Measurements from ENCODE around the gene MARCHF9.
A peak's percentile ranks its signal among the peaks of the same experiment; 100 is the strongest.

Gene MARCHF9

DNA sequence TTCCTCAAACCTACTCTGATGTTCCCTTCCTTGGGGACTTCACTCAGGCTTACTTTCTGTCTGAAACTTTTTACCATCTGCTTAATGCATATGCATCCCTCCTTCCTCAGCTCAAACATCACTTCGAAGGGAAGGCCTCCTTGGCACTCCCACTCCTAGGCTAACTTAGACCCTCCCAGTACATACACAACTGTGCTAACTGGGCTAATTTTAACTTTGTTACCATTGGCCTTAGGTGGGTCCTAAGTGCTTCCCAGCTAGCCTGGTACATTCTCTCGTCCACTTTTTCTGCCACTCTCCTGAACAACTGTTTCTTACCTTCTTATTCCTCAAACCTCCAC, 21.3 kb downstream of the MARCHF9 start:
- Mint-ChIP-seq H3K4me3 (no peak overlapping the region), H3K27ac (no peak overlapping the region), H3K9me3 (no peaks in the 10 kb centered on the region), H3K36me3 (peaks cover 26% of the 10 kb centered on the region), H3K4me1 (peaks cover 39% of the 10 kb centered on the region)
- ATAC-seq (no peak), DNase-seq (ENCODE audit: low spot score in 2 of 2) (no peak)

DNA sequence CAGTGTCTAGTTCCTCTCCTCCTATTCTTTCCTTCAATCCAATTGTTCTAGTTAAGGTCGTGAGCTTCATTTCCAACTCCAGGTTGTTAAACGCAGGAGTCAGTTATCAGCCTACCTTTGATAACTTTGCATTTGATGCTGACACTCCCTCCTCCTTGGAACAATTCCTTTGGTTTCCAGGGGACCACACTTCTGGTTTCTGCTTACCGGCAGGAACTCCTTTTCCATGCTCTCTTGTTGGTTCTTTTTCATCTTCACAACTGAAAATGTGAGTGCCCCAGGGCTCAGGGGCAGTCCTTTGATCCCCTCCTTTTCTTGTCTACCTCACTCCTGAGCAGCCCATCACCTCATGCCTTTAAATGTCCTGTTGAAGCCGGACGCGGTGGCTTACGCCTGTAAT, 22.5 kb downstream of the MARCHF9 start:
- no peaks in the 10 kb centered on the region for H3K9me3 Mint-ChIP-seq
- DNase-seq (ENCODE audit: low spot score in 2 of 2) (no peak), ATAC-seq (no peak)
- no peak overlapping the region for H3K27ac Mint-ChIP-seq
- H3K4me1 Mint-ChIP-seq, result peaks cover 41% of the 10 kb centered on the region
- peaks cover 16% of the 10 kb centered on the region for H3K36me3 Mint-ChIP-seq
- H3K4me3 Mint-ChIP-seq, result no peak overlapping the region

DNA sequence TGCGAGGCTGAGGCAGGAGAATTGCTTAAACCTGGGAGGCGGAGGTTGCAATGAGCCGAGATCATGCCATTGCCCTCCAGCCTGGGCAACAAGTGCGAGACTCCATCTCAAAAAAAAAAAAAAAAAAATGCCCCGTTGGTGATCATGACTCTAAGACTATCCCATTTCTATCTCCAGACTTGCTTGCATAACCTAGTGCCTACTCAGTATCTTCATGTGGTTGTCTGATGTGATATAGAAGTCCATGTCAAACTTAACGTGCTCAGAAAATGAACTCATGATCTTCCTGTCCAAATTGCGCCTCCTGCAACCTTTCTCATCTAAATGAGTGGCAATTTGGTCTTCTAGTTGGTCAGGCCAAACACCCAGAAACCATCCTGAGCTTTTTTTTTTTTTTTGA, 23.0 kb downstream of the MARCHF9 start:
- Mint-ChIP-seq H3K4me3 (no peak overlapping the region), H3K4me1 (peaks cover 43% of the 10 kb centered on the region), H3K36me3 (peaks cover 22% of the 10 kb centered on the region), H3K27ac (no peak overlapping the region), H3K9me3 (no peaks in the 10 kb centered on the region)
- DNase-seq (ENCODE audit: low spot score in 2 of 2) (no peak), ATAC-seq (no peak)

DNA sequence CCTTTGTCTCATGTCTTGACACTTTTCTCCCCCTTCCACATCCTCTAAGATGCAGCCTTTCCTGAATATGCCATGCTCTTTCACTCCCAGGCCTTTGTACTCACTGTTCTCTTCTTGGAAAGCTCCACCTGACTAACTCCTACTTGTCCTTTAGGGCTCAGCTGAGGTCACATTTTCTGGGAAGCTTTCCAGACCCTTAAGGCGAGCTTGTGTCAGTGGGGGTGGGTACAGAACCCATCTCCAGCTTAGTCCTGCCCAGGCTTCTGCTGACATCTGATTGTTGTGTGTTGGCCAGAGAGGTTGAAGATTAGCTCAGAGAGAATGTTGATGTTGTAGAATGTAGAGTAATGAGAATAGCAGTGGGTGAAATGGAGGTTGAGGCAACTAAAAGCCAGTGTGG, 24.8 kb downstream of the MARCHF9 start:
- no peak for DNase-seq (ENCODE audit: low spot score in 2 of 2)
- Mint-ChIP-seq H3K4me3 (no peak overlapping the region), H3K9me3 (no peaks in the 10 kb centered on the region), H3K27ac (peak overlapping the region; percentile 95), H3K4me1 (peaks cover 49% of the 10 kb centered on the region), H3K36me3 (peaks cover 37% of the 10 kb centered on the region)
- ATAC-seq, result no peak

DNA sequence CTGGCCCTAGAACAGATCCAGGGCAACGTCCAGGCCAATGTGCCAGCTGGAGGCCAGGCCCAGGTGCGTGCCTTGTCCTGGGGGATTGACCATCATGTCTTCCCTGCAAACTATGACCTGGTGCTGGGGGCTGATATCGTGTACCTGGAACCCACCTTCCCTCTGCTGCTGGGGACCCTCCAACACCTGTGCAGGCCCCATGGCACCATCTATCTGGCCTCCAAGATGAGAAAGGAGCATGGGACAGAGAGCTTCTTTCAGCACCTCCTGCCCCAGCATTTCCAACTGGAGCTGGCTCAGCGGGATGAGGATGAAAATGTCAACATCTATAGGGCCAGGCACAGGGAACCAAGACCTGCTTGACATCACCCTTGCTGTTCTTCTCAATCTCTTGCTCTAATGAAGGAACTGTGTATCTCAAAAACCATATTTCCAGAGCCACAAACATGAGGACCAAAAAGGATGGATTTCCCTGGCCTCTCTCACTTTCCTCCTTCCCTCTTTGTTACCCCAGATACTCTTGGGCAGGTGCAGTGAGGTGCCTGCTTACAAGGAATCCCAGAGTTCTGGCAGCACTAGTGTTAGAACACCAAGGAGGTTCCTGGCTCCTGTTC, 25.5 kb downstream of the MARCHF9 start:
- no peak overlapping the region for H3K4me3 Mint-ChIP-seq
- no peaks in the 10 kb centered on the region for H3K9me3 Mint-ChIP-seq
- H3K4me1 Mint-ChIP-seq, result peaks cover 49% of the 10 kb centered on the region
- DNase-seq (ENCODE audit: low spot score in 2 of 2), result no peak
- ATAC-seq, result no peak
- peak overlapping the region; percentile 95 for H3K27ac Mint-ChIP-seq
- peaks cover 43% of the 10 kb centered on the region for H3K36me3 Mint-ChIP-seq

DNA sequence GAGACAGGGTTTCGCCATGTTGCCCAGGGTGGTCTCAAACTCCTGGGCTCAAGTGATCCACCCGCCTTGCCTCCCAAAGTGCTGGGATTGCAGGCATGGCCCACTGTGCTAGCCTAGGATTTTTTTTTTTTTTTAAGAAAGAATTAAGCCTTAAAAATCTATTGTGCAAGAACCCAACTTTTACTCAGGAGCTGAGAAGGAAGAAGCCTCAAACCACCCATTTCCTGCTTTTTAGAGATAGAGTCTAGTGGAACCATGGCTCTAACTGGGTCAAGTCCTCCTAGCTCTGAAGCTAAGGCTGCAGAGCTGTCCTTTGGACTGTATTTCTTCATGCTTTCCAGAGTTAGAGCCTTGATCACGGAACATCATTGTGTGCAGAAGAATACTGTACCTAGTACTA, 26.3 kb downstream of the MARCHF9 start:
- Mint-ChIP-seq H3K4me1 (peaks cover 45% of the 10 kb centered on the region), H3K27ac (peak overlapping the region; percentile 95), H3K4me3 (peak overlapping the region; percentile 99), H3K9me3 (no peaks in the 10 kb centered on the region), H3K36me3 (peaks cover 43% of the 10 kb centered on the region)
- no peak for DNase-seq (ENCODE audit: low spot score in 2 of 2)
- no peak for ATAC-seq

DNA sequence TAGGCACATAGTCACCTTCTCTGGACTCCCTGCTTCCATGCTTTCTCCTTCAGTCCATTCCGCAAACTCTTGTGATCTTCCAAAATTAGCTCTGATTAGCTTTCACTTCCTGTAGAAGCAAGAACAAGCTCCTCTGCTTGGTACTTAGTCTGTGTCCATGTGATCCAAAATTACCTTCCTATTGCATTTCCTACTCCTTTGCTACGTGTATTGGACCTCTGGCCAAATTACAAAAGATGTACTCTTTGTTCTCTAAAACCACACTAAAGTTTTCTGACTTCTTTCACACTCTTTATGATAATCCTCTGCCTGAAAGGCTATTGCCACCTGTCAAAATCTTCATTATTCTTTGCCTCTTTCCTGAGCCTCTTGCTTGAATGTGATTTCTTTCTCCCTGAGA, 26.9 kb downstream of the MARCHF9 start:
- ATAC-seq (no peak), DNase-seq (ENCODE audit: low spot score in 2 of 2) (no peak)
- Mint-ChIP-seq H3K27ac (peak overlapping the region; percentile 95), H3K36me3 (peaks cover 49% of the 10 kb centered on the region), H3K9me3 (no peaks in the 10 kb centered on the region), H3K4me1 (peaks cover 45% of the 10 kb centered on the region), H3K4me3 (peak overlapping the region; percentile 99)

DNA sequence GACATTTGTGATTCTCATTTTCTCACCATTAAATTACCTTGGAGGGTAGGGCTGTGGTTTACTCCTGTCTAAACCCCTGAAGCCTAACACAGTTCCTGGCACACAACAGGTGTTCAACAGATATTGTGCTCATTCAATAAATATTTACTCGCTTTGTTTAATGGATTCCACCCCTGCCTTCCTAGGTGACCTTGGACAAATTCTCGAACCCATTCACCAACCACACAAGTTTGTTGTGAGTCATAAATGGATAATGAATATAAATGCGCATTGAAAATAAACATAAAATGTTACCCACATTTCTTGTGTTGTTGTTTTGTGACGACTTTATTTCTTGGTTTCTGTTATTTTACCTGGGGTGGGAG, 27.3 kb downstream of the MARCHF9 start:
- Mint-ChIP-seq H3K36me3 (peaks cover 49% of the 10 kb centered on the region), H3K27ac (peak overlapping the region; percentile 95), H3K9me3 (no peaks in the 10 kb centered on the region), H3K4me1 (peaks cover 45% of the 10 kb centered on the region), H3K4me3 (peak overlapping the region; percentile 99)
- ATAC-seq (no peak), DNase-seq (ENCODE audit: low spot score in 2 of 2) (no peak)

DNA sequence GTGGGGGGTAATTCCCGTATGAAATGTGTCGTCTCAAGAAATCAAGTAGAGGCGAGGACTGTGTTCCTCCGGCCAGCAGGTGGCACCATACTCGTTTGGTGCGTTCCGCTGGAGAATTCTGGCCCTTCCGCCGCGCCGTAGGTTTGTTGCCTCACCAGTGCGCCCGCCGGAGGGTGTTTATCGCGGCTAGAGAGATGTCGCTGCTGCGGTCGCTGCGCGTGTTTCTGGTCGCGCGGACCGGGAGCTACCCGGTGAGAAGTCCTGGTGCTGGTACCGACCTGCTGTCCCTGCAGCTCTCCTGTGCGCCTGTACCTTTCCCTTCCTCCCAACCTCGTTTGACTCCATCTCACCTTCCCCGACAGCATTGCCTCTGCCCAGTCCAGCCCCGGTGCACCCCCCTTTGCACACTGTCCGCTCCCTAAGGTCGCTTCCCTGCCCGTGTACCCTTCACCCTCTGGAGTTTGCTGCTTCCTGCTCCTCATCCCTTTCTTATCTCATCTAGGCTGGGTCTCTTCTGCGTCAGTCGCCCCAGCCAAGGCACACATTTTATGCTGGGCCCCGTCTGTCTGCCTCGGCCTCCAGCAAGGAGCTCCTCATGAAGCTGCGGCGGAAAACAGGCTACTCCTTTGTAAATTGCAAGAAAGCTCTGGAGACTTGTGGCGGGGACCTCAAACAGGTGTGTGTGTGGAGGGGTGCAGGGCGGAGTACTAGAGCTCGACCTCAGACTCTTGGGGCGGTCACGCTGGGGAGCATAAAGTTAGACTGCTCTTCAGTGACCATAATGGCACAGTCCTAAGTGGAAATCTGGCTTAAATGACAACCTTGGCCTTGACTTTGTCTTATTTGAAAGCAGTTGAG, 27.9 kb downstream of the MARCHF9 start, which contains the start of gene TSFM:
Gene TSFM (plus strand): TSS at position 180 of the 858 bp plus-strand sequence. CDS start 15 bp downstream, at position 195.
- peak; percentile 97 for ATAC-seq
- peaks cover 52% of the 10 kb centered on the region for H3K36me3 Mint-ChIP-seq
- H3K4me1 Mint-ChIP-seq, result peaks cover 45% of the 10 kb centered on the region
- peak within 1 kb of the TSS; percentile 99 for H3K4me3 Mint-ChIP-seq
- peak; percentile 93 to 98 for DNase-seq (ENCODE audit: low spot score in 2 of 2)
- H3K9me3 Mint-ChIP-seq, result no peaks in the 10 kb centered on the region
- peak within 1 kb of the TSS; percentile 95 for H3K27ac Mint-ChIP-seq

DNA sequence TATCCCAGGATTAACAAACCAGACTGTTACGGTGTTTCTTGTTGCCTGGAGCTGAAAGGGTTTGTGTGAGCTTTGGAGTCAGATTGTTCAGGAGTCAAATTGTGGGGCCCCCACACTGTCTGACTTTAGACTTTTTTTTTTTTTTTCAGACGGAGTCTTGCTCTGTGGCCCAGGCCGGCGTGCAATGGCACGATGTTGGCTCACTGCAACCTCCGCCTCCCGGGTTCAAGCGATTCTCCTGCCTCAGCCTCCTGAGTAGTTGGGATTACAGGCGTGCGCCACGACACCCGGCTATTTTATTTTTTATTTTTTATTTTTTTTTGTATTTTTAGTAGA, 28.5 kb downstream of the MARCHF9 start:
- no peak for ATAC-seq
- H3K4me3 Mint-ChIP-seq, result peak overlapping the region; percentile 99
- no peak for DNase-seq (ENCODE audit: low spot score in 2 of 2)
- H3K9me3 Mint-ChIP-seq, result no peaks in the 10 kb centered on the region
- H3K27ac Mint-ChIP-seq, result peak overlapping the region; percentile 95
- peaks cover 58% of the 10 kb centered on the region for H3K36me3 Mint-ChIP-seq
- H3K4me1 Mint-ChIP-seq, result peaks cover 45% of the 10 kb centered on the region

DNA sequence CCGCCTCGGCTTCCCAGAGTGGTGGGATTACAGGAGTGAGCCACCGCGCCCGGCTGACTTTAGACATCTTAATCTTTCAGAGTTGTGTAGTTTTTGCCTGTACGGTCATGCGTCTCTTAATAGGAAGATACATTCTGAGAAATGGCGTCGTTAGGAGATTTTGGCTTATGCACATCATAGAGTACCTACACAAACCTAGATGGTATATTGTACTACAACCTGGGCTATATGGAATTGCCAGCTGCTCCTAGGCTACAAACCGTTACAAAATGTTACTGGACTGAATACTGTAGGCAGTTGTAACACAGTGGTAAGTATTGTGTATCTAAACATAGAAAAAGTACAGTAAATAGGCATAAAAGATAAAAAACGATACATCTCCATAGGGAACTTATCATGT, 29.0 kb downstream of the MARCHF9 start:
- ATAC-seq, result no peak
- no peak overlapping the region for H3K27ac Mint-ChIP-seq
- no peaks in the 10 kb centered on the region for H3K9me3 Mint-ChIP-seq
- H3K4me1 Mint-ChIP-seq, result peaks cover 45% of the 10 kb centered on the region
- peaks cover 63% of the 10 kb centered on the region for H3K36me3 Mint-ChIP-seq
- H3K4me3 Mint-ChIP-seq, result peak overlapping the region; percentile 99
- DNase-seq (ENCODE audit: low spot score in 2 of 2), result no peak

DNA sequence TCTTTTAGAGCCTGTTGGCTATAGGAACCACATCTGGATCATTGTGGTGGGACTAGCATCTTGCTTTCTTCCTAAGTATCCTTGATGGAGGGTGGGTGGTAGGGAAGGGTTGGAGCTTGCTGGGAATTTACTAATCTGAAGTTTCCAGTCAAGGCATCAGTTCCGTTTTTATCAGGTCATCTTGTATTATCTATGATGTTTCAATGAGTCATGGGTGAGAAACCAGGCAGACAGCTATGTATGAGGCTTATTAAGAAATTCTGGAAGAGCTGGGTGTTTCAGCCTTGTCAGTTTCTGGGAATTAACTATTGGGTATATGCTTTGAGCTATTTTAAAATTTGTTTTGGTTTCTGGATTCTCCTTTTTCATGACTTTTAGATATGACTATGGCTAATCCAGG, 39.0 kb downstream of the MARCHF9 start:
- no peaks in the 10 kb centered on the region for H3K9me3 Mint-ChIP-seq
- peak overlapping the region; percentile 43 for H3K27ac Mint-ChIP-seq
- peaks cover 23% of the 10 kb centered on the region for H3K4me1 Mint-ChIP-seq
- H3K4me3 Mint-ChIP-seq, result no peak overlapping the region
- H3K36me3 Mint-ChIP-seq, result peaks cover 96% of the 10 kb centered on the region
- DNase-seq (ENCODE audit: low spot score in 2 of 2) (no peak), ATAC-seq (no peak)

DNA sequence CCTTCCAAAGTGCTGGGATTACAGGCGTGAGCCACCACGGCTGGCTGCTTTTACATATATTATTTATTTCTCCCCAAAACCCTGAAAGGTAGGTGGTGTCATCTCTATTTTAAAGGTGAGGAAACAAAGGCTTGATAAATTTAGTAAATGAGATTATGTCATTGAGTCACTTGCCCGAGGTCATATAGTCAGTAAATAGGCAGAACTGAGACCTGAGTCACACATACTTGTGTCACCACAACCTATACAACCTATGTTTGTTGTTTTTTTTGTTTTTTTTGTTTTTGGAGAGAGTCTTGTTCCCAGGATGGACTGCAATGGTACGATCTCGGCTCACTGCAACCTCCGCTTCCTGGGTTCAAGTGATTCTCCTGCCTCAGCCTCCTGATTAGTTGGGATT, 40.5 kb downstream of the MARCHF9 start:
- peak; percentile 57 for ATAC-seq
- Mint-ChIP-seq H3K4me3 (no peak overlapping the region), H3K36me3 (peaks cover 90% of the 10 kb centered on the region), H3K9me3 (no peaks in the 10 kb centered on the region), H3K4me1 (peaks cover 23% of the 10 kb centered on the region), H3K27ac (no peak overlapping the region)
- no peak for DNase-seq (ENCODE audit: low spot score in 2 of 2)

DNA sequence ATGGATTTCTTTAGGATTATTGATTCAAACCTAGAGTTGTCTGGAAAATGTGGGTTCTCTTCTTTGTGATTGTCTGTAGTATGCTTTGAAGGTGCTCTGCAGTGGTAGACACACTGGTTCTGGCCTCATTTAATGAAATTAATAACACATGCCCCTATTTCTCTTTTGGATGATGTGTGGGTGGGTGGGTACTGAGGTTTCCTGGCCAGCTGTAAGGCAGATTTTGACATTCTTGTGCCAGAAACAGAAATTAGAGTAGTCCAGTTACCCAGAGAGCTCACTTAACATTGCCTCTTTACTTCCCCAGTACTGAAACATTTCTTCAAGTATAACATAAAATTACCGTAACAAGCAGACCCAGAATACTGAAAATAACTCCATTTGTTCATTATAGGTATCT, 42.1 kb downstream of the MARCHF9 start:
- Mint-ChIP-seq H3K27ac (peak overlapping the region; percentile 50), H3K36me3 (peaks cover 82% of the 10 kb centered on the region)
- no peak for ATAC-seq

DNA sequence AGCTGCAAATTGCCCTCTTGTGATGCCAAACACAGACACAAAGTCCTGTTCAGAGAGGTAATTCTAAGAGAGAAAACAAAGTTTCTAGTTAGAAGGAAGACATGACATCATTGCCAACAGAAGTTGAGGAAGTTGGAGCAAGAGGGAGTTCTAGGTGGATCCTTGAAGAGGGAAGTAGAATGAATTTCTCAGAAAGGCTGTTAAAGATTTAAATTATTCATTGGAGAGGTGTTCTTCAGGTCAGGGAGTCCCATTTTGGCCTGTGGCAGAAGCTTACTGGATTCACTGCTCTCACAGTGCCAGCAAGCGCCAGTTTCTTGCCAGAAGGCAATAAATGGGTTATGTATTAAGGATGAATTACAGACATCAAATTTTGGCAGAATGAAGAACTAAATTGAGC, 43.0 kb downstream of the MARCHF9 start:
- Mint-ChIP-seq H3K4me3 (no peak overlapping the region), H3K9me3 (no peaks in the 10 kb centered on the region), H3K36me3 (peaks cover 73% of the 10 kb centered on the region), H3K27ac (peak overlapping the region; percentile 7), H3K4me1 (peaks cover 24% of the 10 kb centered on the region)
- DNase-seq (ENCODE audit: low spot score in 2 of 2) (no peak), ATAC-seq (no peak)

More for the DNA sequence above, 42.1 kb downstream of the MARCHF9 start:
- Mint-ChIP-seq H3K4me3 (no peak overlapping the region), H3K9me3 (no peaks in the 10 kb centered on the region), H3K4me1 (peaks cover 18% of the 10 kb centered on the region)
- DNase-seq (ENCODE audit: low spot score in 2 of 2), result no peak

DNA sequence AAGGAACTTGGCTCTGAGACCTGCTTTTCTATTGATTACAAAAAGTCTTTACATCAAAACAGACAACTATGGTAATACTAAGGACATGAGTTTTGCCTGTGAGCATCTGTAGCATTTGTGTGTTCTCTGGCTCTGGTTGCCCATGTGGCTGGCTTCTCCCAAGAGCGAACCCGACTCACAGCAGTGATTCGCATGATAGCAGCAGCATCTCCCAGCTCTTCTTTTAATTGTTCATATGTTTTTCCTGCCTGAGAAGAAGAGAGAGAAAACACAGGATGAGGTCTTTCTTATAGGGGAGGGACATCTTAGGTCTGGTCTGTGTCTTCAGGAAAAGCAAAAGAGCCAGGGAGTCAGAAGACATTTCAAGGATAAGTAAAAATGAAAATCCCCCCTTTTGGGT, 46.1 kb downstream of the MARCHF9 start:
- DNase-seq (ENCODE audit: low spot score in 2 of 2) (no peak), ATAC-seq (no peak)
- Mint-ChIP-seq H3K4me3 (no peak overlapping the region), H3K4me1 (peaks cover 8% of the 10 kb centered on the region), H3K9me3 (no peaks in the 10 kb centered on the region), H3K36me3 (peaks cover 50% of the 10 kb centered on the region), H3K27ac (peak overlapping the region; percentile 29)
